ENCODE results near the gene ASIC2. TPM values are rescaled to one million over a fixed set of nuclear protein-coding genes. Genes with fewer than 3 reads are reported as not detected.
"Not testable (repeated sequence)": the region's sequence is repeated elsewhere in the genome, so short reads cannot be mapped to it uniquely, and the experiment has no call there.

The ASIC2 gene
- total RNA-seq, 4 donors from 2014 or later = 0.80 to 1.8 (median 1.4) TPM; not detected in 1

DNA sequence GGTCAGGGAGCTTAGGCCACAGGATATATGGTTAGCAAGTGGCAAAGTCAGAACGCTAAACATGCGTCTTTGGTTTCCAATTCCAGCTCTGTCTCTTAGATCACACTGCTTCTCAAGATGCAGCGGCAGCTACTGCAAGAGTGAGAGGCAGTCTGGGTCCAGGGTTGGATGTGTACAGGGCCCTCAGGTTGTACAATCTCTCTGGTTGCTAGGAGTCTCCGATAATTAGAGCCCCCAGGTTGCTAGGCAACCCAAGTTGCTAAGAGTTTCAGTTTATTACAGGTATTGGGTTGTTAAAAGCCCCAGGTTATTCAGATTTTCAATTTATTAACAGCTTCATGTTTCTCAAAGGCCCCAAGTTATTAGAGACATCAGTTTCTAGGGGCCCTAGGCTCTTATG is 317.0 kb downstream of the ASIC2 start:
- no peak overlapping the region for H3K4me3 ChIP-seq
- no peaks in the 10 kb centered on the region for H3K36me3 ChIP-seq
- H3K27me3 ChIP-seq = no peaks in the 10 kb centered on the region
- no peak for DNase-seq
- H3K27ac ChIP-seq = no peak overlapping the region
- no peaks in the 10 kb centered on the region for H3K4me1 ChIP-seq
- no peak for TF ChIP-seq POLR2A (IDR thresholded peaks at IDR 0.05)
- TF ChIP-seq, protein P1, sequence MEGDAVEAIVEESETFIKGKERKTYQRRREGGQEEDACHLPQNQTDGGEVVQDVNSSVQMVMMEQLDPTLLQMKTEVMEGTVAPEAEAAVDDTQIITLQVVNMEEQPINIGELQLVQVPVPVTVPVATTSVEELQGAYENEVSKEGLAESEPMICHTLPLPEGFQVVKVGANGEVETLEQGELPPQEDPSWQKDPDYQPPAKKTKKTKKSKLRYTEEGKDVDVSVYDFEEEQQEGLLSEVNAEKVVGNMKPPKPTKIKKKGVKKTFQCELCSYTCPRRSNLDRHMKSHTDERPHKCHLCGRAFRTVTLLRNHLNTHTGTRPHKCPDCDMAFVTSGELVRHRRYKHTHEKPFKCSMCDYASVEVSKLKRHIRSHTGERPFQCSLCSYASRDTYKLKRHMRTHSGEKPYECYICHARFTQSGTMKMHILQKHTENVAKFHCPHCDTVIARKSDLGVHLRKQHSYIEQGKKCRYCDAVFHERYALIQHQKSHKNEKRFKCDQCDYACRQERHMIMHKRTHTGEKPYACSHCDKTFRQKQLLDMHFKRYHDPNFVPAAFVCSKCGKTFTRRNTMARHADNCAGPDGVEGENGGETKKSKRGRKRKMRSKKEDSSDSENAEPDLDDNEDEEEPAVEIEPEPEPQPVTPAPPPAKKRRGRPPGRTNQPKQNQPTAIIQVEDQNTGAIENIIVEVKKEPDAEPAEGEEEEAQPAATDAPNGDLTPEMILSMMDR (IDR thresholded peaks at IDR 0.05) = no peak
- peaks cover 0 to 1% (median 0%) of the 10 kb centered on the region in 4 donors for H3K9me3 ChIP-seq

DNA sequence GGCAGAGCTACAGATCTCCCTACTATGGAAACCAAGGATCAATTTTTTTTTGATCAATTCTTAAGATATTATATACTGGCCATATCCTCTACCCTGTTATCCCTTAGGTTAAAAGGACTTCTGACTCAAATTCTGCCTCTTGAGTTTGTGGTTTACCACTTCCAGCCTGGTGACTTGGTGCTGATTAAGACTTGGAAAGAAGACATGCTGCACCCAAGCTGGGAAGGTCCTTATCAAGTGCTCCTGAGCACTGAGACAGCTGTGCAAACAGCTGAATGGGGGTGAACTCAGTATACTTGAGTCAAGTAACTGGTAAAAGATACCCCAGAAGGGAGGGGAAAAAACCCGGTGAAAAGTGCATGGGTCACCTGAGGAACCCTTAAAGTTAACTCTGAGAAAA is 321.9 kb downstream of the ASIC2 start:
- Histone ChIP-seq H3K27ac (no peak overlapping the region), H3K4me1 (no peaks in the 10 kb centered on the region), H3K9me3 (peaks cover 0 to 3% (median 0%) of the 10 kb centered on the region in 4 donors), H3K36me3 (no peaks in the 10 kb centered on the region), H3K27me3 (no peaks in the 10 kb centered on the region), H3K4me3 (no peak overlapping the region)
- no peak for DNase-seq
- TF ChIP-seq, protein P1 (IDR thresholded peaks at IDR 0.05) = no peak
- TF ChIP-seq POLR2A (IDR thresholded peaks at IDR 0.05) = no peak

DNA sequence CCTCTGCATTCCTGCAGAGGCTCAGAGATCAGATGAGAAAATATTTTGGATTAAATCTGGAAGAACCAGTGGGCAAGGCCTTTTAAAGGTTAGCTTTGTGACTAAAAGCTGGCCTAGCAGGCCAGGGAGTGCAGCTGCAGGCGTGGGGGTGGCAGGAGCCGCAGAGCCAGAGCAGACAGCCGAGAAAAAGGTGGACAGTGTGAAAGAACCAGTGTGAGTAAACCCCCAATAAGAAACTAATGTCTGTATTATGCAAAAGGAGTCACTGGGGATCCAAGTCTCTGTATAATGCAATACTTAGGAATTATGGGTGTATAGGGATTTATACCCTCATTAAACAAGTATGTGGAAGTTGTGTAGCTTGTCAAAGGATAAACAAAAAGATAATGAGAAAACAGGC is 322.8 kb downstream of the ASIC2 start:
- TF ChIP-seq, protein P1 (IDR thresholded peaks at IDR 0.05) = no peak
- Histone ChIP-seq H3K4me3 (no peak overlapping the region), H3K9me3 (peaks cover 0 to 3% (median 0%) of the 10 kb centered on the region in 4 donors), H3K36me3 (no peaks in the 10 kb centered on the region), H3K4me1 (no peaks in the 10 kb centered on the region), H3K27ac (no peak overlapping the region), H3K27me3 (no peaks in the 10 kb centered on the region)
- no peak for DNase-seq

DNA sequence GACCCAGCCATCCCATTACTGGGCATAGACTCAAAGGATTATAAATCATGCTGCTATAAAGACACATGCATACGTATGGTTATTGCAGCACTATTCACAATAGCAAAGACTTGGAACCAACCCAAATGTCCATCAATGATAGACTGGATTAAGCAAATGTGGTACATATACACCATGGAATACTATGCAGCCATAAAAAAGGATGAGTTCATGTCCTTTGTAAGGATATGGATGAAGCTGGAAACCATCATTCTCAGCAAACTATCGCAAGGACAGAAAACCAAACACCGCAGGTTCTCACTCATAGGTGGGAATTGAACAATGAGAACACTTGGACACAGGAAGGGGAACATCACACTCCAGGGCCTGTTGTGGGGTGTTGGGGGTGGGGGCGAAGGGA is 323.9 kb downstream of the ASIC2 start:
- not testable (repeated sequence) for H3K9me3 ChIP-seq, H3K27ac ChIP-seq, DNase-seq, H3K36me3 ChIP-seq, H3K4me1 ChIP-seq, H3K27me3 ChIP-seq, H3K4me3 ChIP-seq

DNA sequence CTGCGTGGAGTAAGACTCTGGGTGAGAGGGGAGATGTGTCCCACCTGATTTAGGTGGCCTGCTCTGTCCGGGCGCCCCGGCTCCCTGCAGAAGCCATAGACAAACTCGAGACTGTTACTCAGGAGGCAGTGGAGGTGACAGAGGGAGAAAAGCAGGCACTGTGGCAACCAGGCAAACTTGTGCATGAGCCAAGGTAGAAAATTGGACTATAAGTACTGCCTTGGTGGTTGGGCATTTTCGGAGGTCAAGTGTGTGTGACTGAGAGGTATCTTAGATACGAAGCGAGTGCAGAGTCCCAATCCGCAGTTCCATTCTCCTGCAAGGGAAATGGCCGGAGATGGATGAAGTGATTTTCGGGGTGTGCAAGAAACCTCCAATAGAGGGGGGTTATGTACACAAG is 328.6 kb downstream of the ASIC2 start:
- Histone ChIP-seq H3K27me3 (no peaks in the 10 kb centered on the region), H3K4me1 (peaks cover 0 to 12% (median 1%) of the 10 kb centered on the region in 4 donors), H3K9me3 (no peaks in the 10 kb centered on the region), H3K4me3 (no peak overlapping the region), H3K36me3 (no peaks in the 10 kb centered on the region), H3K27ac (no peak overlapping the region)
- no peak for DNase-seq
- TF ChIP-seq, protein P1 (IDR thresholded peaks at IDR 0.05) = no peak
- TF ChIP-seq POLR2A (IDR thresholded peaks at IDR 0.05) = no peak
